ENCODE measurements around the gene MEN1. TPM values are rescaled to one million over a fixed set of nuclear protein-coding genes. Genes with fewer than 3 reads are reported as not detected.

MEN1 gene
- total and polyA plus RNA-seq, 9 of the 15 experiments (the other 6 are each of a cell fraction or from before 2014, with no cell fraction given) = 3.4 to 57.2 (median 19.3) TPM

DNA sequence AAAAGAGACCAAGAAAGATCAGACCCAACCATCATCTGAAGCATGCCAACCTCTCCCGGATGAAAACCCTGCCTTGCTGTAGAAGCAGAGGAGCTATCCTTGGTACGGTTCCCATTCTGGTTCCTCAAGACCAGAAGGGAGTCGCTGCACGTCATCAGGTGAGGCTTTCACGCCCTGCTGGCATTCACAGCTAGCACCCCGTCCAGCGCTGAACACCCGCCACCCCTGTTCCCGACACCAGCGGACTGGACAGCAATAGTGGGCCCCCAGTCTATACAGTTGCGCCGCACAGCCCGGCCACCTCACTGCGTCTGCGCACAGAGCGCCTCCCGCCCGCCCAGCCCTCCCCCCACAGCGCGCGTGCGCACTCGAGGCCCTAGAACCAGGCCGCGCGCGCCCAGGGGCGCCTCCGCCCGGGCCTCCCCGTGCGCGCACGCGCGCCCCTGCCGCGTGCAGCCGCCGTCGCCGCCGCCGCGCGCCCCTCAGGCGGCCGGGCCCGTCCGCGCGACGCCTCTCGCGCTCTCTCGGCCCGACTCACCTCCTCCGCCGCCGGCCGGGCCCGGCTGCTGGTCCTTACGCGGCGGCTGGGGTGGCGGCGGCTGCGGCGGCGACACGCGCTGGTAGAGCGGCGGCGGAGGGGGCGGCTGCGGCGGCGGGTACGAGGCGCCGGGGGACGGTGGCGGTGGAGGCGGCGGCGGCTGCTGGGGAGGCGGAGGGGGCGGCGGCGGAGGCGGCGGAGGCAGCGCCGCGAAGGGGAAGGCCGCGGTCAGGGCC, 32.7 kb downstream of the MEN1 start (continued):
- TF ChIP-seq, protein P1, sequence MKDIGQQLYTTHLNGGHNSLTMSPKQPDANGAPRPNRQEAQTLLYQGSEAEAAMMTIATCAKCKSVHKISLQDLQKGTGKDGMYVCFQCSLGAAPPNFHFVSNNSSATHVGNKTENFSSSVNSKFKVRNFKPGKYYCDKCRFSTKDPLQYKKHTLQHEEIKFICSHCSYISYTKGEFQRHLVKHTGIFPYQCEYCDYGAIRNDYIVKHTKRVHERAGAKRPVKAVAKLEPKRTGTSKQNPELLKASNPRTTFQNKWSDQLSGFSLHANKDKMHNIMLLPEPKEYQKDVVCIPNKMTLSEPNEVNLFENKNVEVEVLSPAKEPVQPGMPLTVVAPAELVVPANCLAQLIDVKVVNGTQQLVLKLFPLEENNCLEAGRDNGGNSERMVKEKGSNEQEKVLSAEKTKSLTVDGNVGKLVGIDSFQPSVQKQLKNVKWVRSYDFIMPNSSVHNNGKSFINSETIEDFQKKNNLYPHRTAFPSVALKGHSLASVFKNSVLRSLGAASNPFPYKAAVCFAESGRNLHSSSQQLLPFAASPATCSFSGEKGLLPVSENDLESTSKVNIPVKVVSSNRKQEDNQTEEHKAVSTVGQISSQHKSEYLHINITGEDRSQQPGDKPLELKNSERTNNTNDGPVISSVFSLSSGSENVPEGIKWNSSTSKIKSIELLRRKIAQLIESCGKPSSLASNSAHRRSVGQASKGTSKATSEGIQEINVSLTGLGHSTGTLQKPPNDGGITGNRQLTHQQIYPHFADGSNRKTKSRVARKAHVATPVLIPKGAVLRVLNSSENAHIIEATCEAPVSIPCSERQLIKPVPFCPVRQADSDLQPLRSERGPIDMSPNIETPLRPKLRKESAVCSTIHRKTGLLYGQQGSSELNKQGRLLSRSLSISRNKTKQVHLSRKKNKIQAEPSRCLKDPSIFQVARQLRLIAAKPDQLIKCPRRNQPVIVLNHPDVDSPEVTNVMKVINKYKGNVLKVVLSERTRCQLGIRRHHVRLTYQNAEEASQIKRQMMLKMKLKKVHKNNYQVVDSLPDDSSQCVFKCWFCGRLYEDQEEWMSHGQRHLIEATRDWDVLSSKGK (CRISPR knock-in tag; IDR thresholded peaks at IDR 0.05) = no peak
- no peak for TF ChIP-seq ELF4 (CRISPR knock-in tag; IDR thresholded peaks at IDR 0.05)
- TF ChIP-seq SP1 (CRISPR knock-in tag; IDR thresholded peaks at IDR 0.05) = 0 out of 2 replicates have a peak, but pooled peaks have one; percentile 28
- TF ChIP-seq TAL1 (IDR thresholded peaks at IDR 0.05) = no peak
- TF ChIP-seq ZBTB34 (CRISPR knock-in tag; IDR thresholded peaks at IDR 0.05) = no peak
- TF ChIP-seq NCOA1 (IDR thresholded peaks at IDR 0.05; ENCODE audit: low read depth) = no peak
- no peak for TF ChIP-seq HIVEP1 (CRISPR knock-in tag; IDR thresholded peaks at IDR 0.05)
- TF ChIP-seq, protein P2, sequence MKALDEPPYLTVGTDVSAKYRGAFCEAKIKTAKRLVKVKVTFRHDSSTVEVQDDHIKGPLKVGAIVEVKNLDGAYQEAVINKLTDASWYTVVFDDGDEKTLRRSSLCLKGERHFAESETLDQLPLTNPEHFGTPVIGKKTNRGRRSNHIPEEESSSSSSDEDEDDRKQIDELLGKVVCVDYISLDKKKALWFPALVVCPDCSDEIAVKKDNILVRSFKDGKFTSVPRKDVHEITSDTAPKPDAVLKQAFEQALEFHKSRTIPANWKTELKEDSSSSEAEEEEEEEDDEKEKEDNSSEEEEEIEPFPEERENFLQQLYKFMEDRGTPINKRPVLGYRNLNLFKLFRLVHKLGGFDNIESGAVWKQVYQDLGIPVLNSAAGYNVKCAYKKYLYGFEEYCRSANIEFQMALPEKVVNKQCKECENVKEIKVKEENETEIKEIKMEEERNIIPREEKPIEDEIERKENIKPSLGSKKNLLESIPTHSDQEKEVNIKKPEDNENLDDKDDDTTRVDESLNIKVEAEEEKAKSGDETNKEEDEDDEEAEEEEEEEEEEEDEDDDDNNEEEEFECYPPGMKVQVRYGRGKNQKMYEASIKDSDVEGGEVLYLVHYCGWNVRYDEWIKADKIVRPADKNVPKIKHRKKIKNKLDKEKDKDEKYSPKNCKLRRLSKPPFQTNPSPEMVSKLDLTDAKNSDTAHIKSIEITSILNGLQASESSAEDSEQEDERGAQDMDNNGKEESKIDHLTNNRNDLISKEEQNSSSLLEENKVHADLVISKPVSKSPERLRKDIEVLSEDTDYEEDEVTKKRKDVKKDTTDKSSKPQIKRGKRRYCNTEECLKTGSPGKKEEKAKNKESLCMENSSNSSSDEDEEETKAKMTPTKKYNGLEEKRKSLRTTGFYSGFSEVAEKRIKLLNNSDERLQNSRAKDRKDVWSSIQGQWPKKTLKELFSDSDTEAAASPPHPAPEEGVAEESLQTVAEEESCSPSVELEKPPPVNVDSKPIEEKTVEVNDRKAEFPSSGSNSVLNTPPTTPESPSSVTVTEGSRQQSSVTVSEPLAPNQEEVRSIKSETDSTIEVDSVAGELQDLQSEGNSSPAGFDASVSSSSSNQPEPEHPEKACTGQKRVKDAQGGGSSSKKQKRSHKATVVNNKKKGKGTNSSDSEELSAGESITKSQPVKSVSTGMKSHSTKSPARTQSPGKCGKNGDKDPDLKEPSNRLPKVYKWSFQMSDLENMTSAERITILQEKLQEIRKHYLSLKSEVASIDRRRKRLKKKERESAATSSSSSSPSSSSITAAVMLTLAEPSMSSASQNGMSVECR (CRISPR knock-in tag; IDR thresholded peaks at IDR 0.05) = peak; percentile 46; the same call in 1 of the 2 replicates
- no peak for TF ChIP-seq ZNF140 (CRISPR knock-in tag; IDR thresholded peaks at IDR 0.05)
- TF ChIP-seq SMARCE1 (IDR thresholded peaks at IDR 0.05) = no peak
- TF ChIP-seq BRCA1 (IDR thresholded peaks at IDR 0.05) = no peak
- no peak for TF ChIP-seq BRCA1 (CRISPR knock-in tag; IDR thresholded peaks at IDR 0.05)
- no peak for TF ChIP-seq TARDBP (IDR thresholded peaks at IDR 0.05)
- TF ChIP-seq SRSF1 (IDR thresholded peaks at IDR 0.05; ENCODE audit: low read depth, low read length) = no peak
- TF ChIP-seq, protein P3, sequence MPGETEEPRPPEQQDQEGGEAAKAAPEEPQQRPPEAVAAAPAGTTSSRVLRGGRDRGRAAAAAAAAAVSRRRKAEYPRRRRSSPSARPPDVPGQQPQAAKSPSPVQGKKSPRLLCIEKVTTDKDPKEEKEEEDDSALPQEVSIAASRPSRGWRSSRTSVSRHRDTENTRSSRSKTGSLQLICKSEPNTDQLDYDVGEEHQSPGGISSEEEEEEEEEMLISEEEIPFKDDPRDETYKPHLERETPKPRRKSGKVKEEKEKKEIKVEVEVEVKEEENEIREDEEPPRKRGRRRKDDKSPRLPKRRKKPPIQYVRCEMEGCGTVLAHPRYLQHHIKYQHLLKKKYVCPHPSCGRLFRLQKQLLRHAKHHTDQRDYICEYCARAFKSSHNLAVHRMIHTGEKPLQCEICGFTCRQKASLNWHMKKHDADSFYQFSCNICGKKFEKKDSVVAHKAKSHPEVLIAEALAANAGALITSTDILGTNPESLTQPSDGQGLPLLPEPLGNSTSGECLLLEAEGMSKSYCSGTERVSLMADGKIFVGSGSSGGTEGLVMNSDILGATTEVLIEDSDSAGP (CRISPR knock-in tag; IDR thresholded peaks at IDR 0.05) = no peak
- TF ChIP-seq E2F6 (IDR thresholded peaks at IDR 0.05; ENCODE audit: borderline replicate concordance in 1 of 2, extremely low read depth in 1 of 2, insufficient read depth in 1 of 2, insufficient read length in 1 of 2, low read depth in 1 of 2, low read length in 1 of 2, poor library complexity in 1 of 2, severe bottlenecking in 1 of 2) = peak; percentile 75 to 89
